GM18519 (cell line): ENCODE results near the gene NDUFAF7.
"Not testable (repeated sequence)": the region's sequence is repeated elsewhere in the genome, so short reads cannot be mapped to it uniquely, and the experiment has no call there.

Experiments
- ATAC-seq: cut with Tn5 transposase; IDR thresholded peaks from one replicate; pipeline ENCODE4 v1.9.1; 2021; ENCODE audit warnings: mild to moderate bottlenecking, moderate library complexity; ENCODE audit not compliant: unreplicated experiment, low FRiP score

NDUFAF7 gene

GRCh38 chr2:37276291-37276690 lies 44.8 kb downstream of the NDUFAF7 start:
- ATAC-seq = no peak

GRCh38 chr2:37281916-37282315 lies 50.5 kb downstream of the NDUFAF7 start:
- no peak for ATAC-seq

- ATAC-seq = no peak
These were observed 51.3 kb downstream of the NDUFAF7 start for GRCh38 chr2:37282746-37283145.

- ATAC-seq = no peak
These were observed 51.7 kb downstream of the NDUFAF7 start for GRCh38 chr2:37283207-37283606.

GRCh38 chr2:37284381-37284780 lies 52.9 kb downstream of the NDUFAF7 start:
- ATAC-seq = no peak

GRCh38 chr2:37287966-37288365 lies 56.5 kb downstream of the NDUFAF7 start:
- no peak for ATAC-seq

GRCh38 chr2:37291680-37292079 lies 60.2 kb downstream of the NDUFAF7 start:
- no peak for ATAC-seq

GRCh38 chr2:37294858-37295257 lies 63.4 kb downstream of the NDUFAF7 start:
- not testable (repeated sequence) for ATAC-seq

- ATAC-seq = no peak
These were observed 64.1 kb downstream of the NDUFAF7 start for GRCh38 chr2:37295469-37296073.

- no peak for ATAC-seq
These were observed 66.2 kb downstream of the NDUFAF7 start for GRCh38 chr2:37297632-37298031.
